ENCODE data around the gene DCTN2.

DNA sequence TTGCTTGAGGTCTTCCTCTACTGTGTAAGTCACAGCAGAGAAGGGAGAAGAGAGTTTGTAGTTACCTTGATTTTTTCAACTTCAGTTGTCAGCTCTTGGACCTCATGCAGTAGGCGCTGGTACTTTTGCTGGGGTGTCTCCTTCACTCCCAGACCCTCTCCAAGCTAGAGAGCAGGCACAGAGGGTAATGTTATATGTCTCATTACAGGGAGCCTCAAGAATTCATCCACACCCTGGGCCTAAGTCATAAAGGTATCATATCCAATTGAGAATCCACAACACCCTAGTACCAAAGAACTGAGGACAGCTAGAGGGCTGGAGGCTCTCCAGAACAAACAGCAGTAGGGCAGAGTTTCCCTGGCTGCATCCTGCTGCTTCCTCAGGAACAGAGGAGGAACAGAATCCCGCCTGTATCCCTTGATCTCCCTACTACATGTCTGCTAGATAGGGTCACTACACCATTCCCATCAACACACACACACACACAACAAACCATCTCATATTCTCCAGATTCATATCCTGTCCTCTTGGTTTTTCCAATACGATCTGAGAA lies 11.9 kb downstream of the DCTN2 start:
- no peak for TF ChIP-seq MXI1 (IDR thresholded peaks at IDR 0.05; ENCODE audit: low read depth, low read length)
- TF ChIP-seq, protein P1, sequence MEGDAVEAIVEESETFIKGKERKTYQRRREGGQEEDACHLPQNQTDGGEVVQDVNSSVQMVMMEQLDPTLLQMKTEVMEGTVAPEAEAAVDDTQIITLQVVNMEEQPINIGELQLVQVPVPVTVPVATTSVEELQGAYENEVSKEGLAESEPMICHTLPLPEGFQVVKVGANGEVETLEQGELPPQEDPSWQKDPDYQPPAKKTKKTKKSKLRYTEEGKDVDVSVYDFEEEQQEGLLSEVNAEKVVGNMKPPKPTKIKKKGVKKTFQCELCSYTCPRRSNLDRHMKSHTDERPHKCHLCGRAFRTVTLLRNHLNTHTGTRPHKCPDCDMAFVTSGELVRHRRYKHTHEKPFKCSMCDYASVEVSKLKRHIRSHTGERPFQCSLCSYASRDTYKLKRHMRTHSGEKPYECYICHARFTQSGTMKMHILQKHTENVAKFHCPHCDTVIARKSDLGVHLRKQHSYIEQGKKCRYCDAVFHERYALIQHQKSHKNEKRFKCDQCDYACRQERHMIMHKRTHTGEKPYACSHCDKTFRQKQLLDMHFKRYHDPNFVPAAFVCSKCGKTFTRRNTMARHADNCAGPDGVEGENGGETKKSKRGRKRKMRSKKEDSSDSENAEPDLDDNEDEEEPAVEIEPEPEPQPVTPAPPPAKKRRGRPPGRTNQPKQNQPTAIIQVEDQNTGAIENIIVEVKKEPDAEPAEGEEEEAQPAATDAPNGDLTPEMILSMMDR (IDR thresholded peaks at IDR 0.05): no peak
- no peak for TF ChIP-seq RCOR1 (IDR thresholded peaks at IDR 0.05; ENCODE audit: low read length)
- no peak for TF ChIP-seq GABPA (IDR thresholded peaks at IDR 0.05; ENCODE audit: low read depth)
- no peak for TF ChIP-seq JUND (IDR thresholded peaks at IDR 0.05)
- no peak for TF ChIP-seq RAD21 (IDR thresholded peaks at IDR 0.05; ENCODE audit: low read length)
- TF ChIP-seq, protein P2, sequence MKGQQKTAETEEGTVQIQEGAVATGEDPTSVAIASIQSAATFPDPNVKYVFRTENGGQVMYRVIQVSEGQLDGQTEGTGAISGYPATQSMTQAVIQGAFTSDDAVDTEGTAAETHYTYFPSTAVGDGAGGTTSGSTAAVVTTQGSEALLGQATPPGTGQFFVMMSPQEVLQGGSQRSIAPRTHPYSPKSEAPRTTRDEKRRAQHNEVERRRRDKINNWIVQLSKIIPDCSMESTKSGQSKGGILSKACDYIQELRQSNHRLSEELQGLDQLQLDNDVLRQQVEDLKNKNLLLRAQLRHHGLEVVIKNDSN (IDR thresholded peaks at IDR 0.05; ENCODE audit: borderline replicate concordance, low read depth): no peak
- TF ChIP-seq CHD2 (IDR thresholded peaks at IDR 0.05; ENCODE audit: low read length, partially characterized antibody): no peak
- TF ChIP-seq, protein P3, sequence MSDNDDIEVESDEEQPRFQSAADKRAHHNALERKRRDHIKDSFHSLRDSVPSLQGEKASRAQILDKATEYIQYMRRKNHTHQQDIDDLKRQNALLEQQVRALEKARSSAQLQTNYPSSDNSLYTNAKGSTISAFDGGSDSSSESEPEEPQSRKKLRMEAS (IDR thresholded peaks at IDR 0.05; ENCODE audit: low read depth): no peak
- TF ChIP-seq POLR2AphosphoS5 (IDR thresholded peaks at IDR 0.05; ENCODE audit: low read depth, low read length): no peak
- TF ChIP-seq TAF1 (IDR thresholded peaks at IDR 0.05; ENCODE audit: borderline replicate concordance, low read depth, low read length): no peak
- no peak for TF ChIP-seq SIN3A (IDR thresholded peaks at IDR 0.05; ENCODE audit: borderline replicate concordance, low read depth, low read length)
- TF ChIP-seq, protein P4, sequence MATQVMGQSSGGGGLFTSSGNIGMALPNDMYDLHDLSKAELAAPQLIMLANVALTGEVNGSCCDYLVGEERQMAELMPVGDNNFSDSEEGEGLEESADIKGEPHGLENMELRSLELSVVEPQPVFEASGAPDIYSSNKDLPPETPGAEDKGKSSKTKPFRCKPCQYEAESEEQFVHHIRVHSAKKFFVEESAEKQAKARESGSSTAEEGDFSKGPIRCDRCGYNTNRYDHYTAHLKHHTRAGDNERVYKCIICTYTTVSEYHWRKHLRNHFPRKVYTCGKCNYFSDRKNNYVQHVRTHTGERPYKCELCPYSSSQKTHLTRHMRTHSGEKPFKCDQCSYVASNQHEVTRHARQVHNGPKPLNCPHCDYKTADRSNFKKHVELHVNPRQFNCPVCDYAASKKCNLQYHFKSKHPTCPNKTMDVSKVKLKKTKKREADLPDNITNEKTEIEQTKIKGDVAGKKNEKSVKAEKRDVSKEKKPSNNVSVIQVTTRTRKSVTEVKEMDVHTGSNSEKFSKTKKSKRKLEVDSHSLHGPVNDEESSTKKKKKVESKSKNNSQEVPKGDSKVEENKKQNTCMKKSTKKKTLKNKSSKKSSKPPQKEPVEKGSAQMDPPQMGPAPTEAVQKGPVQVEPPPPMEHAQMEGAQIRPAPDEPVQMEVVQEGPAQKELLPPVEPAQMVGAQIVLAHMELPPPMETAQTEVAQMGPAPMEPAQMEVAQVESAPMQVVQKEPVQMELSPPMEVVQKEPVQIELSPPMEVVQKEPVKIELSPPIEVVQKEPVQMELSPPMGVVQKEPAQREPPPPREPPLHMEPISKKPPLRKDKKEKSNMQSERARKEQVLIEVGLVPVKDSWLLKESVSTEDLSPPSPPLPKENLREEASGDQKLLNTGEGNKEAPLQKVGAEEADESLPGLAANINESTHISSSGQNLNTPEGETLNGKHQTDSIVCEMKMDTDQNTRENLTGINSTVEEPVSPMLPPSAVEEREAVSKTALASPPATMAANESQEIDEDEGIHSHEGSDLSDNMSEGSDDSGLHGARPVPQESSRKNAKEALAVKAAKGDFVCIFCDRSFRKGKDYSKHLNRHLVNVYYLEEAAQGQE (IDR thresholded peaks at IDR 0.05; ENCODE audit: low read depth, low read length): no peak
- no peak for TF ChIP-seq EZH2phosphoT487 (IDR thresholded peaks at IDR 0.05; ENCODE audit: borderline replicate concordance, low read depth)
